Right lobe of liver (tissue), 4 donors: Measurements from ENCODE around the gene CWC27.

Experiments used
- POLR2A ChIP-seq: fragments of 450-650 bp; IDR thresholded peaks from one replicate; pipeline ENCODE4 v1.6.1; 2017; ENCODE audit warnings: antibody characterized with exemption, mild to moderate bottlenecking
- TF ChIP-seq, protein P1 (sequence below), 4 donors: fragments of 200-600 bp in 3 of 4; fragments of 450-650 bp in 1 of 4; IDR thresholded peaks; one replicate each; pipeline versions ENCODE4 v1.5.1 to v1.8.0; 2016 to 2022; ENCODE audit warnings: antibody characterized with exemption in 4 of 4, mild to moderate bottlenecking in 2 of 4
- donor health status: DM: no; HTN: no; CAD: no.
- donor health status: DM: no; HTN: no; CAD: no.
- donor health status: DM: no; HTN: yes; CAD: no.

DNA sequence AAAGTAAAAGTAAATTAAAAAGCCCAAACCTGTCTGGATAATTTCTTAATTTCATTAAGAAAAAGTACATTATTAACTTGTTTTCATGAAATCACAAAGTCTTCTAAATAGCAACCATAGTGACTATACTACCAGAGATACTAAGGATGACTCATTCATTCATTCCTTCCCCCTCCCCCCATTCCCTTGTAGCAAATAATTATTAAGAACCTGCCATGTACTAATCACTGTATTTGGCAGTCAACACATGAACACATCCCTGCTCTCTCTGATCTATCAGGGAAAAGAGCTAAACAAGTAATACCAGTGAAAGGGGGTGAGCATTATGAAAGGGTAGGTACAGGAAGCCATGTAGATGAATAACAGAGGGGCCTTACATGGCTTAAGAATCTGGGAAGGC lies 203.9 kb downstream of the CWC27 start:
- TF ChIP-seq, protein P1, sequence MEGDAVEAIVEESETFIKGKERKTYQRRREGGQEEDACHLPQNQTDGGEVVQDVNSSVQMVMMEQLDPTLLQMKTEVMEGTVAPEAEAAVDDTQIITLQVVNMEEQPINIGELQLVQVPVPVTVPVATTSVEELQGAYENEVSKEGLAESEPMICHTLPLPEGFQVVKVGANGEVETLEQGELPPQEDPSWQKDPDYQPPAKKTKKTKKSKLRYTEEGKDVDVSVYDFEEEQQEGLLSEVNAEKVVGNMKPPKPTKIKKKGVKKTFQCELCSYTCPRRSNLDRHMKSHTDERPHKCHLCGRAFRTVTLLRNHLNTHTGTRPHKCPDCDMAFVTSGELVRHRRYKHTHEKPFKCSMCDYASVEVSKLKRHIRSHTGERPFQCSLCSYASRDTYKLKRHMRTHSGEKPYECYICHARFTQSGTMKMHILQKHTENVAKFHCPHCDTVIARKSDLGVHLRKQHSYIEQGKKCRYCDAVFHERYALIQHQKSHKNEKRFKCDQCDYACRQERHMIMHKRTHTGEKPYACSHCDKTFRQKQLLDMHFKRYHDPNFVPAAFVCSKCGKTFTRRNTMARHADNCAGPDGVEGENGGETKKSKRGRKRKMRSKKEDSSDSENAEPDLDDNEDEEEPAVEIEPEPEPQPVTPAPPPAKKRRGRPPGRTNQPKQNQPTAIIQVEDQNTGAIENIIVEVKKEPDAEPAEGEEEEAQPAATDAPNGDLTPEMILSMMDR (IDR thresholded peaks at IDR 0.05) = no peak
- TF ChIP-seq POLR2A = no peak
